Psoas muscle (tissue), 8 donors: ENCODE results near the gene WASF2. TPM values are rescaled to one million over a fixed set of nuclear protein-coding genes. Genes with fewer than 3 reads are reported as not detected.

ENCODE experiments used
- ATAC-seq, 4 donors: fragments of 200-7000 bp; cut with Tn5 transposase; one replicate each; pipeline ENCODE4 v1.9.1; 2020; ENCODE audit warnings: moderate library complexity in 3 of 4, mild to moderate bottlenecking in 2 of 4
- DNase-seq, 2 donors: peaks; one replicate each; pipeline ENCODE4 v3.0.0-alpha.2; 2020
- H3K27ac ChIP-seq: fragments of 200-600 bp; one replicate; pipeline ENCODE4 v1.8.0; 2022
- H3K27me3 ChIP-seq, 3 donors: fragments of 200-600 bp in 1 of 3; one replicate each; pipeline versions ENCODE4 v1.6.1 to v1.8.0; 2013 to 2022; ENCODE audit warnings: low read length in 2 of 3, mild to moderate bottlenecking in 2 of 3, moderate library complexity in 1 of 3; ENCODE audit not compliant: insufficient read depth in 3 of 3
- H3K36me3 ChIP-seq, 2 donors: fragments of 200-600 bp in 1 of 2; one replicate each; pipeline versions ENCODE4 v1.6.1 to v1.8.0; 2013 to 2022; ENCODE audit warnings: low read depth in 1 of 2, mild to moderate bottlenecking in 1 of 2, moderate library complexity in 1 of 2; ENCODE audit not compliant: insufficient read depth in 1 of 2
- H3K4me1 ChIP-seq: fragments of 200-600 bp; one replicate; pipeline ENCODE4 v1.8.0; 2022
- H3K4me3 ChIP-seq: fragments of 200-600 bp; one replicate; pipeline ENCODE4 v1.8.0; 2022; ENCODE audit warnings: mild to moderate bottlenecking
- H3K9me3 ChIP-seq: fragments of 200-600 bp; one replicate; pipeline ENCODE4 v1.8.0; 2022
- CTCF ChIP-seq: fragments of 200-600 bp; IDR thresholded peaks from one replicate; pipeline ENCODE4 v1.8.0; 2022; ENCODE audit warnings: antibody characterized with exemption
- WGBS, 3 donors: extraction: QIAGEN DNeasy Blood & Tissue Kit; methylation state at CpG; one replicate each; pipeline versions ENCODE4 v1.1.6 to v1.1.7; 2013; 5-methylcytosine and 5-hydroxymethylcytosine counted together
- intact Hi-C, 2 donors: fragments of 100-400 bp; cut with DNase I; formaldehyde crosslinking; loops; one replicate each; pipeline versions ENCODE4 v1.11.0 to v1.14.2; 2022
- polyA plus RNA-seq, 3 donors: library from polyadenylated mRNA; stranded (reverse); fragments of 200-250 nt; gene quantifications; one replicate each; pipeline ENCODE4 v1.2.3, GENCODE V29; 2013
- total RNA-seq, 4 donors: library from RNA; stranded (reverse); fragmentation: NEBNext Ultra II Directional in 2 of 4; extraction: Animal tissue kit (Norgen Biotek cat#: 25700) in 2 of 4; gene quantifications; one replicate each; pipeline versions ENCODE4 v1.2.1 to v1.2.4, GENCODE V29; 2021 to 2023
- donor health status: healthy with polysubstance abuse.
- donor health status: DM: no; HTN: no; CAD: no; lungs with moderate emphysema.
- donor health status: Bipolar disorder and iron deficiency.
- donor health status: healthy.
- donor health status: DM: yes; HTN: yes; CAD: no.
- donor health status: DM: no; HTN: no; CAD: no.
- donor health status: DM: no; HTN: no; CAD: no.
- donor health status: DM: yes; HTN: yes; CAD: no.

The WASF2 gene
- total and polyA plus RNA-seq, 7 donors = 7.9 to 40.6 (median 29.4) TPM

DNA sequence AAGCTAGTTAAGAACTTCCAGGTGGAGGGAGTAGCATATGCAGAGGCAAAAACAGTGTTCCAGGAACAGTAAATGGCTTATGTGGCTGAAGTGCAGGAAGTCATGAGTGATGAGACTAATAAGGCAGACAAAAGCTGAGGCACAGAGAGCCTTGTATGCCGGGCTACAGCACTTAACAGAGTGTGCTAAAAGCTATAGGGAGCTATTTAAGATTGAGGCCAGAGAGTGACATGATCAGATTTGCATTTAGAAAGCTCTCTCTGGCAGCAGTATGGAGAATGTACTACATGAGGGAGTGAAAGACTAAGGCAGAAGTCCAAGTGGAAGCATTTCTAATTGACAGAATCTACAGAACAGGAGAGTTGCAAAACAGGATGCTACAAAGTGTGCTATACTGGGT, 38.6 kb downstream of the WASF2 start:
- Histone ChIP-seq H3K4me1 (peaks cover 20% of the 10 kb centered on the region), H3K27me3 (no peaks in the 10 kb centered on the region), H3K27ac (no peak overlapping the region), H3K4me3 (no peak overlapping the region), H3K36me3 (peaks cover 0 to 4% of the 10 kb centered on the region in 2 donors), H3K9me3 (no peaks in the 10 kb centered on the region)
- DNase-seq = no peak
- WGBS, 3 donors = 51 to 72% (median 51%) methylated on average over 1 of the region's 1 CpG
- TF ChIP-seq CTCF = no peak
- ATAC-seq = no peak
- intact Hi-C loops = no loop called here

- ATAC-seq (peak in 3 of 4 donors; percentile 23 to 57 (median 51)), DNase-seq (no peak)
- no peaks in the 10 kb centered on the region for H3K9me3 ChIP-seq
- no peak for TF ChIP-seq CTCF
- peaks cover 28% of the 10 kb centered on the region for H3K4me1 ChIP-seq
- H3K27me3 ChIP-seq = no peaks in the 10 kb centered on the region
- H3K4me3 ChIP-seq = no peak overlapping the region
- WGBS, 3 donors = 91 to 93% (median 91%) methylated on average over 9 of the region's 9 CpGs
- intact Hi-C loops = no loop called here
- no peak overlapping the region for H3K27ac ChIP-seq
- no peaks in the 10 kb centered on the region for H3K36me3 ChIP-seq
Observed at GRCh38 chr1:27448982-27449381, 41.0 kb downstream of the WASF2 start.

- ATAC-seq = peak in 1 of 4 donors; percentile 34
- Histone ChIP-seq H3K27ac (no peak overlapping the region), H3K27me3 (no peaks in the 10 kb centered on the region), H3K9me3 (no peaks in the 10 kb centered on the region), H3K36me3 (no peaks in the 10 kb centered on the region), H3K4me1 (peaks cover 28% of the 10 kb centered on the region), H3K4me3 (no peak overlapping the region)
- WGBS, 3 donors = 33 to 50% (median 38%) methylated on average over 3 of the region's 3 CpGs
- TF ChIP-seq CTCF = no peak
- intact Hi-C loops = no loop called here
- DNase-seq = no peak
Observed at GRCh38 chr1:27447883-27448282, 42.1 kb downstream of the WASF2 start.

GRCh38 chr1:27447399-27447798, 42.6 kb downstream of the WASF2 start:
- Histone ChIP-seq H3K9me3 (no peaks in the 10 kb centered on the region), H3K27ac (no peak overlapping the region), H3K27me3 (no peaks in the 10 kb centered on the region), H3K36me3 (no peaks in the 10 kb centered on the region), H3K4me3 (no peak overlapping the region), H3K4me1 (peaks cover 28% of the 10 kb centered on the region)
- no peak for TF ChIP-seq CTCF
- ATAC-seq (no peak), DNase-seq (no peak)
- intact Hi-C loops = no loop called here
- 75 to 91% (median 80%) methylated on average over 3 of the region's 3 CpGs for WGBS, 3 donors

DNA sequence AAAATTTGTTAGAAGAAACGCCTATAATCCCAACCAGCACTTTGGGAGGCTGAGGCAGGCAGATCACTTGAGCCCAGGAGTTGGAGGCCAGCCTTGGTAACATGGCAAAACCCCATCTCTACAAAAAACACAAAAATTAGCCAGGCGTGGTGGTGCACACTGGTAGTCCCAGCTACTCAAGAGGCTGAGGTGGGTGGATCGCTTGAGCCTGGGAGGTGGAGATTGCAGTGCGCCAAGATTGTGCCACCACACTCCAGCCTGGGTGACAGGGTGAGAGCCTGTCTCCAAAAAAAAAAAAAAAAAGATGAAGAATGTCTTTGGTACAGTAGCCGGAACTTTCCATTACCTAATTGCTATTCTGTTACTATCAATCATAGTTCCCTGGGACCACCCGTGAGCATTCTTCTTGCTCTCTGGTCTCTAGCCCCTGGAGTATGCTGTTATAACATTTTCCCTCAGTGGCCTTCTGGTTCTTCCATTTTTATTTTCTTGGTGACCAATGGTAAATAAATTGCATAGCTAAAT, 43.4 kb downstream of the WASF2 start:
- H3K27me3 ChIP-seq = no peaks in the 10 kb centered on the region
- WGBS, 3 donors = 84 to 91% (median 85%) methylated on average over 6 of the region's 6 CpGs
- ATAC-seq (no peak), DNase-seq (no peak)
- H3K27ac ChIP-seq = no peak overlapping the region
- no peak for TF ChIP-seq CTCF
- no peak overlapping the region for H3K4me3 ChIP-seq
- H3K4me1 ChIP-seq = peaks cover 24% of the 10 kb centered on the region
- intact Hi-C loops = no loop called here
- H3K9me3 ChIP-seq = no peaks in the 10 kb centered on the region
- no peaks in the 10 kb centered on the region for H3K36me3 ChIP-seq
